Heart left ventricle (tissue), 13 donors: ENCODE data around the gene PCSK6.

Experiments
- CTCF ChIP-seq, 12 donors: fragments of 200-600 bp; sonication (generic) in 4 of 12; IDR thresholded peaks; one replicate each; pipeline versions ENCODE4 v1.5.0 to v1.8.0; 2018 to 2022; ENCODE audit warnings: antibody characterized with exemption in 12 of 12, mild to moderate bottlenecking in 5 of 12
- POLR2A ChIP-seq, 2 donors: fragments of 450-650 bp; IDR thresholded peaks; one replicate each; pipeline ENCODE4 v1.6.1; 2017; ENCODE audit warnings: antibody characterized with exemption in 2 of 2, mild to moderate bottlenecking in 2 of 2, moderate library complexity in 2 of 2
- donor health status: ischemic (EF 13 %, LVEDD 7.1; RV severe dilation, severe dysfunction).
- donor health status: DM: no; HTN: yes; CAD: no.
- donor health status: DM: no; HTN: no; CAD: no.
- donor health status: ischemic (EF 25% LVEDD 6.9; RV normal size, moderate dysfunction).
- donor health status: ischemic (EF 25% LVEDD 5.7; RV mildly dilated, moderate dysfunction).
- donor health status: ischemic (EF 35%, LVEDD 5.7; RV mildly dilated, moderate dysfunction).
- donor health status: nonischemic (EF 11% LVEDD 7.7; RV severe dilation, severe dysfunction).
- donor health status: DM: yes; HTN: yes; CAD: no.
- donor health status: PGD.
- donor health status: ischemic (EF 29% LVEDD 5.4; RV normal size, mild dysfunction).
- donor health status: nonischemic (EF 23%, LVEDD 6.1; RV moderate dilation, normal function).

- TF ChIP-seq CTCF (IDR thresholded peaks at IDR 0.05): no peak
- TF ChIP-seq POLR2A (IDR thresholded peaks at IDR 0.05): no peak
These were observed 176.3 kb downstream of the PCSK6 start for GRCh38 chr15:101313041-101313761.
